GM12892 (cell line): ENCODE data around the gene PDCD1.

Source experiments
- POLR2A ChIP-seq: IDR thresholded peaks from 2 replicates; pipeline ENCODE4 v1.6.1; 2011; ENCODE audit warnings: low read depth, low read length, control low read depth
- TAF1 ChIP-seq: IDR thresholded peaks from 2 replicates; pipeline ENCODE4 v1.6.1; 2011; ENCODE audit warnings: low read depth, mild to moderate bottlenecking, control low read depth, low read length, borderline replicate concordance

DNA sequence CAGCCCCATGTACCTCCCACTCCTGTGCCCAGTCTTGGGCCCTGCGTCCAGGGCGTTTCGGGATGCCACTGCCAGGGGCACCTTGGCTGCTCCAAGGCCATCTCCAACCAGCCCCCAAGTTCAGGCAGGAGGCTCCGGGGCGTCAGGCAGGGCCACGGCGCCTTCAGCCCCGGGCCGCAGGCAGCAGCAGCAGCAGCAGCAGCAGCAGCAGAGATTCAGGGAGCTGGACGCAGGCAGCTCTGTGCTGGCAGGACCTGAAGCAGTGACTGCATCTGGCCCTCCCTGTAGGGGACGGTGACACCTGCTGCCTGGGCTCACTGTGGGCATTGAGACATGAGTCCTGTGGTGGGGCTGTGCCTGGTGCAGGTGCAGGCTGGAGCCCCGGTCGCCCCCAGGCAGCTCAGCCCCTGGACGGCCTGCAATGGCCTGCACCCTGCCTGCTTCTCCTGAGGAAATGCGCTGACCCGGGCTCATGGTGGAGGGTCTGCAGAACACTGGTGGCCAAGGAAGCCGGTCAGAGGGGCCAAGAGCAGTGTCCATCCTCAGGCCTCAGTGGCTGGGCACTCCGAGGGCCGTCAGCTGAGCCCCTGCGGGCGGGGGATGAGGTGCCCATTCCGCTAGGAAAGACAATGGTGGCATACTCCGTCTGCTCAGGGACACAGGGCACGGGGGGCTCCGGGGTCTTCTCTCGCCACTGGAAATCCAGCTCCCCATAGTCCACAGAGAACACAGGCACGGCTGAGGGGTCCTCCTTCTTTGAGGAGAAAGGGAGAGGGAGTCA lies 8.0 kb downstream of the PDCD1 start:
- TF ChIP-seq TAF1, result no peak
- no peak for TF ChIP-seq POLR2A
